ENCODE results near the gene DNAJB1.
"Not testable (repeated sequence)": the region's sequence is repeated elsewhere in the genome, so short reads cannot be mapped to it uniquely, and the experiment has no call there.

Gene DNAJB1

DNA sequence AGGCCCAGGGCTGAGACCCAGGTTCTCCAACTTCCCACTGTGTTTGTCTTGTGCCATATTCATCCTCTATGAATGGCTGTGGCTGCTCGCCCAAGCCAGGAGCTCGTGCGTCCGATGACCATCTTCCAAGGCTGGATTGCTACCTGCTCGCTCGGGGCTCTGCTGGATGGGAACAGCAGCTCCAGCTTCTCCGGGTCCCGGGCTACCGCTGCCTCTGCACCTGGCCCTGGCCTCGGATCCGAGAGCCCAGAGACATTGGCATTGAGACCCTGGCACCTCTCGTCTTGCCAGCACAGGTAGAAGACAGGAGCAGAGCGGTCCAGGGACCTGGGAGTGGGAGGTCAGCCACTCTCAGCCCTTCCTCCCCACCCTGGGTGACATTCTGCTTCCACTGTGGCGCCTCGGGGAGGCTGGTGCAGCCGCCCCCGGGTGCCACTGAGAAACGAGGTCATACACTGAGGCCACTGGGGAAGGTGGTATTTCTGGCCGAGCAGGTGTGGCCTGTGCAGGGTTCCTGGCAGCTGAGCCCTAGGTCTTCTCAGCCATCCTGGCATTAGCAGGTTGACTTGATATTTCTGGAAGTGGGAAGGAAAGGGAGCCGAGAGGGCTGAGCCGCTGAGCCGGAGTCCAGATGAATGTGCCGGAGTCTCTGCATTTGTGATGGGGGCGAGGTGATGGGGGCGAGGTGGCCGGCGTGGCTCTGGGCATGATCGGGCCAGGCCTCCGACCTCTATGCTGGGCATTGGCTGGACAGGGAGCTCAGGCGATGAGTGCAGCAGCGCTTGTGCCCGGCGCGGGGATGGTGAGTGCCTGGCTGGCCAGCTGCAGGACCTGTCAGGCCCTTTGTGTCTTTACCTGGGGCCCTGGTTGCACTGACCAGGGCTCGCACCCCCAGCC is 35.1 kb upstream of the DNAJB1 start:
- DNase-seq (ENCODE audit: low spot score) (no peak), FAIRE-seq (no peak)

- not testable (repeated sequence) for DNase-seq (ENCODE audit: low spot score); FAIRE-seq
These were observed 33.8 kb upstream of the DNAJB1 start for GRCh38 chr19:14552006-14552360.

- not testable (repeated sequence) for DNase-seq (ENCODE audit: low spot score); FAIRE-seq
These were observed 33.2 kb upstream of the DNAJB1 start for GRCh38 chr19:14551134-14552005.

DNA sequence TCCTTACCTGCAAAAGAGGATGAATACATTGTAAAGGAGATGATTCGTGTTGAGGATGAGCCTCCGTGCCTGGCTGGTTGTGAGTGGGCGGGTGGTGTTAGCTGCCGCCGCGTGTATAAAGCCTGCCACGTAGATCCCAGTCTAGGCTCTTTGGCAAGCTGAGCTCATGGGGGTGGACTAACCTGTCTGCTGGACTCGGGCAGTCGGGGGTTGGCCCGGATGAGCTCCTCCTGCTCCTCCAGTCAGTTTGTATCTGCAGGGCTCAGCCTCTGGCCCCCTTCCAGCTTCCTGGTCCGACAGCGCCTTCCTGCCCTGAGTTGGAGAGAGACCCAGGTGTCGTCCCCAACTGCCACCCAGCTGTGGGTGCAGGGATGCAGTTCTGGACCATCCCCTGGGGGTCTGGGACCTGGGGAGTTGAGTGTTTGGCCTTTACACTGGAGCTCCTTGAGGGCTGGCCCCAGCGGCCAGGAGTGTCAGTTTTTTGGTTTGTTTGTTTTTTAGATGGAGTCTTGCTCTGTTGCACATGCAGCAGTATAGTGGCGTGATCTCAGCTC is 32.1 kb upstream of the DNAJB1 start:
- FAIRE-seq (no peak), DNase-seq (ENCODE audit: low spot score) (no peak)

GRCh38 chr19:14545716-14546082 is 27.5 kb upstream of the DNAJB1 start:
- FAIRE-seq (no peak), DNase-seq (ENCODE audit: low spot score) (no peak)

DNA sequence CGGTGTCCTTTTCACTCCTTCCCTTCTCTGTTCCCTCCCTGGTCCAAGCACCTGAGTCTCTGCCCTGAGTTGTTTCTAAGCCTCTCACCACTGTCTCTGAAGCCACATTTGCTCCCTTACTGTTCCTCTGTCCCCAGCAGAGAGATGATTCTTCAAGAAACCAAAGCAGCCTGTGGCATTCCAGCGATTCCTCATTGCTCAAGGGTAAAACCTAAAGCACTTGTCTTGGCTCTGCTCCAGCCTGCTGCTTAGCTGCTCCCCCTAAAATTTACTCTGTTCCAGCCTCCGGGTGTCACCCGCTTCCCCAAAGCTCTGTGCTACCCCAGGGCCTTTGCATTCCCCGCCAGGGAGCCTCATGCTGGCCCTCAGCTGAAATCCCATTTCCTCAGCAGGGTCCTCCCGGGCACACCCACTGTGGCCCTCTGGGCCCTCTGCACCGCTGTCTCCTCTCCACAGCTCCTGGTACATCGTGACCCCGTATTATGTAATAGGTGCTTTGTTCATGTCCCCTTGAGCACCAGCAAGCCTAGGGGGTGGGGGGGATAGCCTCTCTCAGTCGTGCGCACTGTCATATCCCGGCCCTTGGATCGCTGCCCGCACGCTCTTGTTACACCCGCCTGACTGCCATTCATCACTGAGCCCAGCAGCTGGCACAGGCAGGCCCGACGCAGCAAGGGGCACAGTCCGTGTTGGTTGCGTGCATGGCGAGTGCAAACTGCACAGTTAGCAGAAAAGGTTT is 26.9 kb upstream of the DNAJB1 start:
- DNase-seq (ENCODE audit: low spot score) (no peak), FAIRE-seq (no peak)

DNA sequence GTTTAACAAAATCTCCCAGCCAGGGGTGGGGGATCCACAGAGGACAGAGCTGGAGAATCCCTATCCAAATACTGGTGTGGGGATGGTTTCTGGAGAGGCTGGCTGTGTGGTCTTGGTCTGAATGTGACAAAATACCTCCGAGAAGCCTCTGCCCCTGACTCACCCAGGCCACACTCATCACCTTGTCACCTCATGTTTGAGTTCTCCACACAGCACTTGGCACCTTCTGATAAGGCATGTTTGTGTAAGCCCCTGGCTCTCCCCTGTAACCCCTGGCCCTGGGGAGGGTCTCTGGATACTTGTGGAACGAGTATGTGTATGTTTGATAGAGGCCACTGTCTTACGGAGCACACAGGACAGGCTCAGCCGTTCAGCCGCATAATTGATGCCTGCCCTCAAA is 25.9 kb upstream of the DNAJB1 start:
- FAIRE-seq (no peak), DNase-seq (ENCODE audit: low spot score) (no peak)

DNA sequence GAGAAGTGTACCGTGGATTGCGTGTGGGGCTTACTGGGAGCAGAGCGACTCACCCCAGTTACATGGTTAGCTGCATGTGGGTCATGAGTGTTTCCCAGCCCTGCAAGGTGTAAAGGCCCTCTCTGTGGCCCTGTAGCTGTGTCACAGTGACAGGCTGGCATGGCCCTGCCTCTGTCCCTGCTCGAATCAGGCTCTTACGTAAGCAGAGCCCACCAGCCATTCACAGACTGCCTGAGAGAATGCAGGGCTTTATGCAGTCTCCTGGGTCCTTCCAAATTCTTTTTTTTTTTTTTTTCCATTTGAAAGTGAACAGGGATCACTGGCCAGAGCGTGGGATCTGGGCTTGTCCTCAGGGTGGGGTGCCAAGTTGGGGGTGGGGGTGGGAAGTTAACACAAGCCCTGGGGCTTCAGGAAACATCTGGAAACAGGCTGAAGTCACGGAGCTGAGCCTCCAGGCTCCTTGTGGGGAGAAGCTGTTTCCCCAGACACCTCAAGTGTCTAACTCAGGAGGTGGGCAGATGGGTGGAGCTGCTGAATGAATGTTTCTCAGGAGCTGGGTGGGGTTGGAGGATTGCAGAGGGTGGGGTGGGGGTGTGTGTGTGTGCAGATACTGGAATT is 24.6 kb upstream of the DNAJB1 start:
- DNase-seq (ENCODE audit: low spot score) (no peak), FAIRE-seq (no peak)

DNA sequence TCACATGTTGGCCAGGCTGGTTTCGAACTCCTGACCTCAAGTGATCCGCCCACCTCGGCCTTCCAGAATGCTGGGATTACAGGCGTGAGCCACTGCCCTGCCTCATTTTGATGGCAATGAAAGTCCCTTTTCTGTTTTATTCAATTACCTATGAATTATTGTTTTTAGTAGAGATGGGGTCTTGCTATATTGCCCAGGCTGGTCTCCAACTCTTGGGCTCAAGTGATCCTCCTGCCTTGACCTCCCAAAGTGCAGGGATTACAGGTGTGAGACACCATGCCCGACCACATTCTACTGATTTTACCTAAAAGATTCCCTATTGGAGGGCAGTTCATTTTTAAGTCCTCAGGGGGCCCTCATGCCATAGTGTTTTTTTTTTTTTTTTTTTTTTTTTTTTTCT is 23.8 kb upstream of the DNAJB1 start:
- DNase-seq (ENCODE audit: low spot score); FAIRE-seq: not testable (repeated sequence)

- FAIRE-seq, result no peak
- DNase-seq (ENCODE audit: low spot score), result no peak
These were observed 22.7 kb upstream of the DNAJB1 start for GRCh38 chr19:14540741-14541525.

DNA sequence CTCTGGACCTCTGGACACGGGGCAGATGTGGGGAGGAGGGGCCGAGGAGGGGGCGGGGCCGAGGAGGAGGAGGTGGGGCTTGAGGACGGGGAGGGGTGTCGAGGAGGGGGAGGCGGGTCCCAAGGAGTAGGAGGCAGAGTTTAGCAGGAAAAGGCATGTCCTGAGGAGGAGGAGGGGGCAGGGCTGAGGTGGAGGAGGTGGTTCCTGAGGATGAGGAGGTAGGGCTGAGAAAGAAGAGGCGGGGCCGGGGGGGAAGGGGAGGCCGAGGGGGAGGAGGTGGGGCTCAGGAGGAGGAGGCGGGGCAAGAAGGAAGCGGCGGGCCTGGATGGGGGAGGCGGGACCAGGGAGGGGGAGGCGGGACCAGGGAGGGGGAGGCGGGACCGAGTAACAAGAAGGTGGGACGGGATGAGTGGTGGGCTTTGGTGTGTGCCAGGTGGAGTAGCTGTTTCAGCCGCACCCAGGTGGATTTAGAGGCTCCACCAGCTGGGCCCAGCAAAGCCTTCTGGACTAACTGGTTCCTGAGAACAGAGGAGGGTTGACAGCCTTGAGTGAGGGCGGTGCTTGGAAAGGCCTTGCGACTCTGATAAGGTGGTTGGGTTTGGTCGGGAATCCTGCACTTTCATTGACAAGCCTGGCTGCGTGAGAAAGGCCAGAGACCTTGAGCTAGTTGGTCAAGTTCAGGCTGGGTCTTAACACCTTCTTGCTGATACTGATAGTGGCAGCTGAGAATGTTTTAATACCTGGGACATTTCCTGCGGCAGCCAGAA is 18.9 kb upstream of the DNAJB1 start:
- FAIRE-seq, result no peak

DNA sequence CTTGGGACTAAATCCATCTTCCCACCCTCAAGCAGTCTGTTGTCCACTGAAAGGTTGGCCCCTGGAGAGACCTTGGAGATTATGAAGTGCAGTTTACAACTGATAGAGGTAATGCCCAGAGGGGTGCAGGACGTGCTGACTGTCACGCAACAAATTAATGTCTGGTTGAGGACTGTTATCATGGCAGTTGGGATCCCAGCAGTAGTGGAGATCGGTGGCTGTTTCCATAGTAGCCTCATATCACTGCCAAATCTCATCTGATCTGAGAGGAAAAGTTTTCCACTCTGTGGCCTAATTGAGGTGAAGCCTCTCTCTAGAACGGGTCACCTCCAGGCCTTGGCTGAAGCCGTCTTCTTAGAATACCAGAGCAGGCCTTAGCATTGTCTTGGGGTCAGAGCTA is 15.3 kb upstream of the DNAJB1 start:
- no peak for DNase-seq (ENCODE audit: low spot score)
- FAIRE-seq, result no peak

More for the DNA sequence above, 18.9 kb upstream of the DNAJB1 start:
- peak; percentile 51 for DNase-seq (ENCODE audit: low spot score)

DNA sequence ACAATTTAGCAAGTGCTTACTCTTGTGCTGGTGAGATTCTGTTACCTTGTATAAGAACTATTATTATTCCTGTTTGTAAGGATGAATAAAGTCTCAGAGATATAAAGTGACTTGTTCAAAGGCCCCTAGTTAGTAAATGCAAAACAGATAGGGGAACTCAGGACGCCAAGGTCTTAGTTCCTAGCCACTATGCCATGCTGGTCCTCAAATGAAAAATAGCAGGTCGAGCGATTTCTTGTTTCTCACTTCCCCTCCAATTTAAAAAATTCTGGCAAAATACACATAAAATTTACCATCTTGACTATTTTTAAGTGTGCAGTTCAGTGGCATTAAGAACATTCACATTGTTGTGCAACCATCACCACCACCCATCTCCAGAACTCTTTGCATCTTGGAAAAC is 12.3 kb upstream of the DNAJB1 start:
- DNase-seq (ENCODE audit: low spot score), result no peak
- FAIRE-seq, result no peak

- no peak for DNase-seq (ENCODE audit: low spot score)
- FAIRE-seq, result no peak
These were observed 11.8 kb upstream of the DNAJB1 start for GRCh38 chr19:14530005-14530348.

DNA sequence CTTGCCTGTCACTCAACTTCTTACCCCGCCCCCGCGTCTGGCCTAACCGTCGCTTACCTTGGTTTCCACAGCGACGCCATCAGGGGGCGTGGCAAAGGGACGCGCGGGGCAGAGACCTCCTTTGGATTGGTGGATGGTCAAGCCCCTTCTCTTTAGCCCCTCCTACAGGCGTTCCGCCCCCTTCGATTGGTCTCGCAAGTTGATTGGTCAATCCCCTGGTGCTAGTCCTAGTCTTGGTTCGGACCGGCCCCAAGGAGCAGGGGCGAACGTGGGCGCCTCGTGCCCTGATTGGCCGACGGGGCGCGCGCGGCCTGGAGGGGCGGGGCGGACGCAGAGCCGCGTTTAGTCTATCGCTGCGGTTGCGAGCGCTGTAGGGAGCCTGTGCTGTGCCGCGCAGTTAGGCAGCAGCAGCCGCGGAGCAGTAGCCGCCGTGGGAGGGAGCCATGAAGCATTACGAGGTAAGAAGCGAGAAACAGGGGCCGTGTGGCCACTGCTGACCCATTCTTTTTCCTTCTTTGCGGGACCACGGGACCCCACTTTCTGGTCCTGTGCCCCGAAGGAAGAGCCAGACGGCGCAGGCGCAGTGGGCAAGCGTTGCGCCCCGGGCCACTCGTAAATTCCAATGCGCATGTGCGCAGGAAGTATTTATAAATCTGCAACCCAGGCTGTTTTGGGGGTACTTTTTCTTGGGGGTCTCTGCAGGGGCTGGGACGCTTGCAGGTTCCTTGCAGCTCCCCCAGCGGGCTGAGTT is 11.2 kb upstream of the DNAJB1 start, which contains the start of gene TECR:
Gene TECR, plus strand, starts transcription at position 341 of the 751 bp plus-strand sequence. Its CDS starts 103 bp downstream, at position 444.
- FAIRE-seq (no peak), DNase-seq (ENCODE audit: low spot score) (peak; percentile 95)

- FAIRE-seq (no peak), DNase-seq (ENCODE audit: low spot score) (no peak)
These were observed 10.4 kb upstream of the DNAJB1 start for GRCh38 chr19:14528419-14529253.

DNA sequence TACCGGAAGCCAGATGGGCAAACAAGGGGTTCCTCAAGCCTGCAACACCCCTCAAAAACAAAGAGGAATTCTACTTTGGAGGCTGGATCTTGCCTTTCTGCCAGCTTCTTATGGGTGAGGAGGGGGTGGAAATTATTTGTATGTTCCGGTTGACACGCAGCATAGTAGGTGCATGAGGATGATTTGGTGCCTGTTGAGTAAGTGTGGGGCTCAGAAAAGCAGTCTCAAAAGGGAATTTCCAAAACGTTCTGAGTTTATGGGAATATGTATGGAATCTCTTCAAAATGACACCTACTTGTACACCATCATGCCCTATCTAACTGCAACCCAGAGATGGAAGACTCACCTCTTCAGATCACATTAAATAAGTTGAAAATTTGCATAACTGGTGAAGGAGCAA is 8.2 kb upstream of the DNAJB1 start:
- DNase-seq (ENCODE audit: low spot score), result no peak
- no peak for FAIRE-seq

- no peak for DNase-seq (ENCODE audit: low spot score)
- FAIRE-seq, result no peak
These were observed 7.5 kb upstream of the DNAJB1 start for GRCh38 chr19:14525729-14526128.

All from urothelium cell line (cell line).